ENCODE results near the gene OBSCN. TPM values are rescaled to one million over a fixed set of nuclear protein-coding genes. Genes with fewer than 3 reads are reported as not detected.

Gene OBSCN
- total RNA-seq, 6 experiments from 2014 or later, result 0.27 to 1.8 (median 0.53) TPM

DNA sequence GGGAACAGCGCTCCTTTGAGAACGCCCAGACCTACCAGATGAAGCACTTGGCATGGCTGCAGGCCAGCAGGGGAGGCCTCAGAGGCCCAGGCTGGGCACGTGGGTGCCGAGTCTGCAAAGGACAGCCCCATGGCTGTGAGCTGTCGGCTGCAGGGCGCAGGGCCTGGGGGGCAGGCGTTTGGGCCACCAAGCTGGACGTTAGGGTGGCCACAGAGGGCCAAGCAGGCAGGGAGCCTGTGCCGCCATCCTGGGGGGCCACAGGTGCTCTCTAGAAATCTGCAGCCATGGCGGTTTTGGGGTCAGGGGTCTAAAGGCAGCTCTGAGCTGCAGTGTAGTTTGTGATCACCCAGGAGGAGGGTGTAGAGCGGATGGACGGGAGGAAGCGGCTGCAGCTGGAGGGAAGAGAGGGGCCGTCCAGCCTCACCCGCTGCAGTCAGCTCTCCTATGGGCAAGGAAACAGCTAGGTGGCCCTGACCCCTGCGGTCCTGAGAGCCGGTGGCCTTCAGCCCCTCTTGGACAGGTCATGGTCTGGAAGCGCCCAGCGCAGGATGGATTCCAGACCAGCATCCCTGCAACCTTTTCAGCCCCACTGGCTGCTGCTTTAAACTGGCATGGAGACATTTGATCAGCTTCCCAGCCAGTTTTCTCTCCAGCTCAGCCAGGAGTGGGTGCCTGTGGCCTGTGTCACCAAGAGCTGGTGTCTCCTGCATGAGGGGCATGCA, 31.2 kb upstream of the OBSCN start:
- TF ChIP-seq, protein P1, sequence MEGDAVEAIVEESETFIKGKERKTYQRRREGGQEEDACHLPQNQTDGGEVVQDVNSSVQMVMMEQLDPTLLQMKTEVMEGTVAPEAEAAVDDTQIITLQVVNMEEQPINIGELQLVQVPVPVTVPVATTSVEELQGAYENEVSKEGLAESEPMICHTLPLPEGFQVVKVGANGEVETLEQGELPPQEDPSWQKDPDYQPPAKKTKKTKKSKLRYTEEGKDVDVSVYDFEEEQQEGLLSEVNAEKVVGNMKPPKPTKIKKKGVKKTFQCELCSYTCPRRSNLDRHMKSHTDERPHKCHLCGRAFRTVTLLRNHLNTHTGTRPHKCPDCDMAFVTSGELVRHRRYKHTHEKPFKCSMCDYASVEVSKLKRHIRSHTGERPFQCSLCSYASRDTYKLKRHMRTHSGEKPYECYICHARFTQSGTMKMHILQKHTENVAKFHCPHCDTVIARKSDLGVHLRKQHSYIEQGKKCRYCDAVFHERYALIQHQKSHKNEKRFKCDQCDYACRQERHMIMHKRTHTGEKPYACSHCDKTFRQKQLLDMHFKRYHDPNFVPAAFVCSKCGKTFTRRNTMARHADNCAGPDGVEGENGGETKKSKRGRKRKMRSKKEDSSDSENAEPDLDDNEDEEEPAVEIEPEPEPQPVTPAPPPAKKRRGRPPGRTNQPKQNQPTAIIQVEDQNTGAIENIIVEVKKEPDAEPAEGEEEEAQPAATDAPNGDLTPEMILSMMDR (IDR thresholded peaks at IDR 0.05), result no peak
- Mint-ChIP-seq H3K27me3 (ENCODE audit: insufficient read depth) (peaks cover 2% of the 10 kb centered on the region; the same call in 1 of the 2 replicates), H3K4me3 (no peak overlapping the region), H3K27ac (no peak overlapping the region), H3K9me3 (no peaks in the 10 kb centered on the region), H3K4me1 (ENCODE audit: low read depth) (no peaks in the 10 kb centered on the region), H3K36me3 (ENCODE audit: low read depth) (no peaks in the 10 kb centered on the region; the same call in 1 of the 2 replicates)
- DNase-seq, result no peak

DNA sequence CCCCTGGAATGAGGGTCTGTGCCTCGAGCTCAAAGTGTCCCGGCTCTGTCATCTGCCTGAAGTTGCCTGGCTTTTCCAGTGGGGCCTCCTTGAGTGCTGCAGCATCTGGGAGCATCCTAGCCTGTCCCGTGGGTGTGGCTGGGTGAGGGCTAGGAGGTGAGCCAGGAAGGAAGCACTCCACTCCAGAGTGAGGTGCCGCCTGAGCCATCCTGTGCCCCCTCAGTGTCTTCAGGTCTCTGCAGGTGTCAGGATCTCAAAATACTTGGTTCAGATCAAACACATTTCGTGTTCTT, 30.7 kb upstream of the OBSCN start:
- no peak overlapping the region for H3K4me3 Mint-ChIP-seq
- TF ChIP-seq, protein P1 (IDR thresholded peaks at IDR 0.05), result no peak
- no peak for DNase-seq

DNA sequence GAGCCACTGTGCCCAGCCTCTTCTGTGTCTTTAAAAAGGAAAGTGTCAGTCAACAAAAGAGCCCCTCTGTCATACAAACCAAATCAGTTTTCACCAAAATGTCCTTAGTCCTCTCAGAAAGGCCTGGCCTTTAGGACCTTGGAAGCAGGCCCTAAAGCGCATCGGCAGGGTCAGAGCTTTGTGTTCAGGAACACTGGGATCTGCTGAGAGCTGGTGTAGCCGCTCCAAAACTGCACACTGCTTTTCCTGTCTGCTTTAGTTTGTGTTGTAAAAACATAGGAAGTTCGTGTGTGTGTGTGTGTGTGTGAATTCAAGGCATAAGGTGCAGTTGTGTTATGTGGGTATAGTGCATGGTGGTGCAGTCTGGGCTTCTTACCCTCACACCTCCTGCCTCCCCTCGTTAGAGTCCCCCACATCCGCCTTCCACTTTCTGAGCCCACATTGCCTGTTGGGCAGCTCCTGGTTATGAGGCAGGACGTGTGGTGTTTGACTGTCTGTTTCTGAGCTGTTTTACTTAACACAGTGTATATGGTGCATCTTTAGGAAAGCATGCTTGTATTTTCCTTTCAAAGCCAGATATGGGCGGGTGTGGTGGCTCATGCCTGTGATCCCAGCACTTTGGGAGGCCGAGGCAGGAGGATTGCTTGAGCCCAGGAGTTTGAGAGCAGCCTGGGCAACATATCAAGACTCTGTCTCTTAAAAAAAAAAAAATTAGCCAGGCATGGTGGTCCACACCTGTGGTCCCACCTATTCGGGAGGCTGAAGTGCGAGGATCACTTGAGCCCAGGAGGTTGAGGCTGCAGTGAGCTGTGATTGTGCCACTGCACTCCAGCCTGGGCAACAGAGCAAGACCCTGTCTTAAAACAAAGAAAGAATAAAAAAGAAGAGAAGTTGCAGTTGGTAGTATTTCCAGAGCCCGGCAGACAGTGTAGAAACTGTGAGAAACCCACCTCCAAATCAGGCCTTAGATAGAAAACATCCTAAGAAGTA, 29.8 kb upstream of the OBSCN start:
- TF ChIP-seq, protein P1 (IDR thresholded peaks at IDR 0.05), result no peak
- Mint-ChIP-seq H3K4me3 (no peak overlapping the region), H3K4me1 (ENCODE audit: low read depth) (no peaks in the 10 kb centered on the region), H3K27ac (no peak overlapping the region; the same call in 1 of the 2 replicates), H3K36me3 (ENCODE audit: low read depth) (no peaks in the 10 kb centered on the region; the same call in 1 of the 2 replicates), H3K9me3 (no peaks in the 10 kb centered on the region), H3K27me3 (ENCODE audit: insufficient read depth) (peaks cover 2% of the 10 kb centered on the region; the same call in 1 of the 2 replicates)
- no peak for DNase-seq

More for the DNA sequence above, 30.7 kb upstream of the OBSCN start:
- Mint-ChIP-seq H3K4me1 (ENCODE audit: low read depth) (no peaks in the 10 kb centered on the region), H3K27me3 (ENCODE audit: insufficient read depth) (peaks cover 2% of the 10 kb centered on the region; the same call in 1 of the 2 replicates), H3K9me3 (no peaks in the 10 kb centered on the region), H3K27ac (no peak overlapping the region), H3K36me3 (ENCODE audit: low read depth) (no peaks in the 10 kb centered on the region; the same call in 1 of the 2 replicates)

DNA sequence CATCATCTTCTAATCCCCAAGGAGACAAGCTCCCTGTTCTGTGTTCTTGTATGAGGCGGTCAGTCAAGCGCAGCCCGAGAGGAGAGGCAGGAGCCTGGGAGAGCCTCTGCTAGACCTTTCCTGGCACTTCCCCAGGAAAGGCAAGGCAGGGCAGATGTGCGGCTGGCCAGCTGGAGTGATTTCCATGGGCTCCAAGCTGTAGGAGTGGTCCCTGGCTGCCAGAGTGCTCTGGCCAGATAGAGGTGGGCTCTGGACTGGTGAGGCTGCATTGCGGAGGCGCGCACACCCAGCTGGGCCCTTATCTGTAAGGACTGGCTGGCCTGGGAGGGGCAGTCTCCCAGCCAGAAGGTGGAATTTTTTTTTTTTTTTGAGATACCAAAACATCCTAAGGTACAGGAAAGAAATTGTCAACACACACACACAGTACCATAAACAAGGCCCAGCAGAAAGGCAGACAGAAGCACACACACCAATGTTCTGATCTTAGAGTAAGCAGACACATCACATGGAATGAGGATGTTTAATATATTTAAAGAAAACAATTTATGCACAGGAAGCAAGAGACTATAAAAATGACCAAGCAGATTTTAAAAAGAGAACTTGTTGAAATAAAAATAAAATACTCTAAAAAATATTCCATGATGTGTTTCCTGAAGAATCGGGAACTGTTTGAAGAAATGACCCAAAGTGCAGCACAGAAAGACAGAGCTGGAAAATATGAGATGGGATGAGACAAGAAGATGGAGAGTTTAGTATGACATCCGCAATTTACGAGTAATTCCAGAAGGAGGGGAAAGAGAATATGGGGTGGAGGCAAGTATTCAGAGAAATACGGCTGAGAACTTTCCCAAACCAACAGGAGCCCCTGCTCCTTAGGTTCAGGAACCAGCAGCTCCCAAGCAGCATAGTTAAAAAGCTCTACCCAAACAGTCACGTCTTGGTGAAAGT, 28.8 kb upstream of the OBSCN start:
- Mint-ChIP-seq H3K9me3 (no peaks in the 10 kb centered on the region), H3K27me3 (ENCODE audit: insufficient read depth) (peaks cover 2% of the 10 kb centered on the region; the same call in 1 of the 2 replicates), H3K27ac (no peak overlapping the region), H3K4me3 (no peak overlapping the region), H3K4me1 (ENCODE audit: low read depth) (no peaks in the 10 kb centered on the region), H3K36me3 (ENCODE audit: low read depth) (no peaks in the 10 kb centered on the region; the same call in 1 of the 2 replicates)
- TF ChIP-seq, protein P1 (IDR thresholded peaks at IDR 0.05), result no peak
- DNase-seq, result no peak
